OCI-LY7 (cell line): Measurements from ENCODE around the gene PWWP2A. TPM values are rescaled to one million over a fixed set of nuclear protein-coding genes. Genes with fewer than 3 reads are reported as not detected.
A peak's percentile ranks its signal among the peaks of the same experiment; 100 is the strongest.

Source experiments
- BruUV-seq: library from RNA; stranded (reverse); fragments of 400-500 nt; replicated peaks from 2 replicates; lab custom pipeline; 2021; lab: Mats Ljungman, UMichigan
- CTCF ChIA-PET: fragments of 300-600 bp; sonication (Branson Sonifier 250); formaldehyde crosslinking; loops from one replicate; lab custom pipeline; 2022; ENCODE audit warnings: antibody characterized with exemption; ENCODE audit not compliant: unreplicated experiment; lab: Charles Lee
- POLR2A ChIA-PET: fragments of 300-600 bp; sonication (Branson Sonifier 250); formaldehyde crosslinking; loops from one replicate; lab custom pipeline; 2022; ENCODE audit warnings: antibody characterized with exemption; lab: Charles Lee
- DNase-seq: peaks from one replicate; pipeline ENCODE4 v3.0.0-alpha.2; 2015; ENCODE audit warnings: low spot score
- H2AFZ ChIP-seq: fragments of 200-600 bp; sonication (generic), shearing (Covaris generic); 2 replicates; pipeline ENCODE4 v1.6.1; 2014; ENCODE audit warnings: mild to moderate bottlenecking, antibody characterized with exemption, low read length, moderate library complexity
- H3K27ac ChIP-seq: fragments of 200-600 bp; sonication (generic); 2 replicates; pipeline ENCODE4 v1.5.1; 2014; ENCODE audit warnings: mixed run types, low read depth, mild to moderate bottlenecking, moderate library complexity, low read length, inconsistent platforms; ENCODE audit not compliant: poor library complexity, severe bottlenecking
- H3K36me3 ChIP-seq: fragments of 200-600 bp; sonication (generic); 2 replicates; pipeline ENCODE4 v1.6.1; 2014; ENCODE audit warnings: mild to moderate bottlenecking, antibody characterized with exemption, low read length, moderate library complexity, mixed read lengths; ENCODE audit not compliant: insufficient read depth
- H3K4me1 ChIP-seq: fragments of 200-600 bp; sonication (generic); 2 replicates; pipeline ENCODE4 v1.5.1; 2014; ENCODE audit warnings: mild to moderate bottlenecking, low read length; ENCODE audit not compliant: insufficient read depth, poor library complexity, severe bottlenecking
- H3K4me2 ChIP-seq: fragments of 200-600 bp; sonication (generic); 2 replicates; pipeline ENCODE4 v1.6.1; 2014; ENCODE audit warnings: mild to moderate bottlenecking, low read length
- H3K4me3 ChIP-seq: fragments of 200-600 bp; sonication (generic); 2 replicates; pipeline ENCODE4 v1.5.1; 2014; ENCODE audit warnings: mild to moderate bottlenecking, low read depth, low read length; ENCODE audit not compliant: poor library complexity, severe bottlenecking
- H3K79me2 ChIP-seq: fragments of 200-600 bp; sonication (generic); 2 replicates; pipeline ENCODE4 v1.6.1; 2016; ENCODE audit warnings: low read depth, mild to moderate bottlenecking, low read length, moderate library complexity, mixed read lengths; ENCODE audit not compliant: insufficient read depth
- H3K9me2 ChIP-seq: fragments of 200-600 bp; sonication (generic); 2 replicates; pipeline ENCODE4 v1.6.1; 2016; ENCODE audit warnings: mild to moderate bottlenecking, low read length, mixed read lengths; ENCODE audit not compliant: insufficient read depth
- H3K9me3 ChIP-seq: fragments of 200-600 bp; sonication (generic); 2 replicates; pipeline ENCODE4 v1.6.1; 2014; ENCODE audit warnings: mild to moderate bottlenecking, mixed run types, low read length, mixed read lengths
- H4K20me1 ChIP-seq: fragments of 200-600 bp; sonication (generic); 2 replicates; pipeline ENCODE4 v1.6.1; 2014; ENCODE audit warnings: mild to moderate bottlenecking, antibody characterized with exemption, low read length, moderate library complexity, mixed read lengths; ENCODE audit not compliant: insufficient read depth
- EZH2phosphoT487 ChIP-seq: fragments of 200-600 bp; sonication (generic); IDR thresholded peaks from 2 replicates; pipeline ENCODE4 v1.6.1; 2018; ENCODE audit warnings: low read depth, borderline replicate concordance, mild to moderate bottlenecking, mixed run types, antibody characterized with exemption, low read length, moderate library complexity, mixed read lengths
- intact Hi-C: fragments of 100-400 bp; cut with micrococcal nuclease; formaldehyde crosslinking; loops from one replicate; pipeline ENCODE4 v1.10.0; 2022; ENCODE audit not compliant: unreplicated experiment
- total RNA-seq, 2 experiments: library from RNA; depleted of rRNA in 1 of 2; stranded (reverse); fragments of >200 nt in 1 of 2; shearing (Covaris generic) in 1 of 2; gene quantifications; 2 replicates each; pipeline ENCODE4 v1.2.3, GENCODE V29; 2014 to 2022
- TF ChIP-seq, protein P1 (sequence below): fragments of 200-600 bp; sonication (generic); conservative IDR thresholded peaks from 2 replicates; pipeline ENCODE4 v1.5.1; 2014; ENCODE audit warnings: mild to moderate bottlenecking, antibody characterized with exemption, low read length, moderate library complexity, mixed read lengths

Gene PWWP2A
- total RNA-seq, 2 experiments from 2014 or later = 28.3 to 28.4 TPM

DNA sequence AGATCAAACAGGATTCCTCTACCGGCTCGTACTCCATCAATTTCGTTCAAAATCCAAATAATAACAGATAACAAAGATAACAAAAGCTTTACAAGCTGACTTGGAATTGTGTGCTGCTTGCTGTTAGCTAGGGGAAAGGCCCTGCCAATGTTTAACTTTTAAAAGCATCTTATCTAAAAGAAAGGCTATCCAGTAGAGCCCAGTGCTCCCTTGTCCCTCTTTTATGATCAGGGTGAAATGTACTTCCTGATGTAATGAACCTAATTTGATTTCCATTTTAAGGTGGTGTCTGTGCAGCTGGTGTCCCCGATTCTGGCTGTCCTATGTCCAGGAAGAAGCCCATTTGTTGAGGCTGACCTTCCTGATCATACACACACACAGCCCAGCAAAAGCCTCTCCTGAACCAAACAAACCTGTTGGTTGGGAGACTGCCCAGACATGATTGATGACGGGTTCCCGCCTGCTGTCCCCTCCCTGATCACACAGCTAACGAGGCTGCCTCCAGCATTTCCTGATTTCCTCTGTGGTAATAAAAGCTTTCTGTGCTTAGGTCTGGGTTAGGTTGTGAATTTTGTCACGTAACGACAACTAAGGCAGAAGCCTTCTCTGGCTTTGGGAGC is 54.1 kb downstream of the PWWP2A start:
- BruUV-seq = TSS peak; percentile 92
- Histone ChIP-seq H3K4me3 (no peak overlapping the region), H4K20me1 (no peaks in the 10 kb centered on the region), H3K27ac (no peak overlapping the region), H3K36me3 (peaks cover 43% of the 10 kb centered on the region), H3K9me3 (no peaks in the 10 kb centered on the region), H3K4me1 (no peaks in the 10 kb centered on the region), H3K9me2 (no peaks in the 10 kb centered on the region), H3K79me2 (no peaks in the 10 kb centered on the region), H3K4me2 (no peak overlapping the region), H2AFZ (no peak overlapping the region)
- no peak for DNase-seq
- ChIA-PET POLR2A (interaction anchor here (1.5 kb wide), 2 partner anchors 11 to 14 kb away, joined by 4 to 6 read pairs; no protein-coding TSS in a partner anchor), CTCF (interaction anchor here (0.6 kb wide), 1 partner anchor 47 kb away, joined by 3 read pairs; no protein-coding TSS in a partner anchor)
- intact Hi-C loops = no loop called here
- no peak for TF ChIP-seq EZH2phosphoT487
- TF ChIP-seq, protein P1, sequence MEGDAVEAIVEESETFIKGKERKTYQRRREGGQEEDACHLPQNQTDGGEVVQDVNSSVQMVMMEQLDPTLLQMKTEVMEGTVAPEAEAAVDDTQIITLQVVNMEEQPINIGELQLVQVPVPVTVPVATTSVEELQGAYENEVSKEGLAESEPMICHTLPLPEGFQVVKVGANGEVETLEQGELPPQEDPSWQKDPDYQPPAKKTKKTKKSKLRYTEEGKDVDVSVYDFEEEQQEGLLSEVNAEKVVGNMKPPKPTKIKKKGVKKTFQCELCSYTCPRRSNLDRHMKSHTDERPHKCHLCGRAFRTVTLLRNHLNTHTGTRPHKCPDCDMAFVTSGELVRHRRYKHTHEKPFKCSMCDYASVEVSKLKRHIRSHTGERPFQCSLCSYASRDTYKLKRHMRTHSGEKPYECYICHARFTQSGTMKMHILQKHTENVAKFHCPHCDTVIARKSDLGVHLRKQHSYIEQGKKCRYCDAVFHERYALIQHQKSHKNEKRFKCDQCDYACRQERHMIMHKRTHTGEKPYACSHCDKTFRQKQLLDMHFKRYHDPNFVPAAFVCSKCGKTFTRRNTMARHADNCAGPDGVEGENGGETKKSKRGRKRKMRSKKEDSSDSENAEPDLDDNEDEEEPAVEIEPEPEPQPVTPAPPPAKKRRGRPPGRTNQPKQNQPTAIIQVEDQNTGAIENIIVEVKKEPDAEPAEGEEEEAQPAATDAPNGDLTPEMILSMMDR = no peak

DNA sequence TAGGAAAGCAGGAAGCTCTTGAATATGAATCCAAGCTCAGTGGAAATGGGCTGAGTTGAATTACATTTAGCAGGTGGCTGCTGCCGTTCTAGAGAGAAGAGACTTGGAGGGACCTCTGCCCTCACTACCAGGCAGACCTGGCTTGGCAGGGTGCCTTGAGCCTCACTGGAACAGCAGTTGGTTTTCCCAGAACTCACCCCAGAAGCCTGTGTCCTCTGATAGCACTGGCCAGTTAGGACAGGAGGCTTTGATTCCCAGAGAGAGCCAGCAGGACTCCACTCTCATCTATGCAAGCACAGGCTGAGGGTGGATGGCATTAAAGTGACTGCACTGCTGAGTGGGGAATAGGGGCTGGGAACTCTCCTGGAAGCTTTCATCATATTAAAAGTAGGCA is 54.8 kb downstream of the PWWP2A start:
- Histone ChIP-seq H3K27ac (no peak overlapping the region), H3K9me3 (no peaks in the 10 kb centered on the region), H3K4me2 (no peak overlapping the region), H2AFZ (no peak overlapping the region), H3K79me2 (no peaks in the 10 kb centered on the region), H3K36me3 (peaks cover 46% of the 10 kb centered on the region), H4K20me1 (no peaks in the 10 kb centered on the region), H3K4me3 (no peak overlapping the region), H3K9me2 (no peaks in the 10 kb centered on the region), H3K4me1 (no peaks in the 10 kb centered on the region)
- no peak for DNase-seq
- BruUV-seq = no TSS peak
- CTCF ChIA-PET = no interaction called here
- TF ChIP-seq EZH2phosphoT487 = no peak
- TF ChIP-seq, protein P1 = no peak
- POLR2A ChIA-PET = interaction anchor here (1.3 to 1.5 kb wide), 2 partner anchors 8 to 15 kb away, joined by 4 to 6 read pairs; no protein-coding TSS in a partner anchor
- intact Hi-C loops = no loop called here

DNA sequence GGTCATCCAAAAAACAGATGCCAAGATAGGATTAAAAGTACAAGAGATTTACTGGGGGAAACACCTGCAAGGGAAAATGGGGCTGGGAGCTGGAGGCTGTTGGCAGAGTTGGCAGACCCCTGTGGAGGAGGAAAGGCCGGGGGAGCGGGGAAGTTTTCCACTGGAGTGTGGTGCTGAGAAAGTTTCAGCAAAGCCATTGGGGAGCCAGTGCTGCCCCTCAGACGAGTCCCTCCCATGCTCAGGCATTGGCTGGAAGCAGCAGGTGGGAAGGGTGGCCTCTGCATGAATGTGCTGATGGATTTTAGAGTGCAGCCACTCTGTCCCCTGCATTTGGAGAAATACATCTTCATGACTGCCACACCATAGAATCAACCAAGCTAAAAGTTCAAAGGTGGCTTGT is 57.5 kb downstream of the PWWP2A start:
- no peak overlapping the region for H3K4me3 ChIP-seq
- H3K9me2 ChIP-seq = no peaks in the 10 kb centered on the region
- TF ChIP-seq, protein P1 = no peak
- TF ChIP-seq EZH2phosphoT487 = no peak
- no peak overlapping the region for H3K27ac ChIP-seq
- ChIA-PET POLR2A (interaction anchor here (0.6 kb wide), 1 partner anchor 44 kb away, joined by 6 read pairs; no protein-coding TSS in a partner anchor), CTCF (no interaction called here)
- peaks cover 54% of the 10 kb centered on the region for H3K36me3 ChIP-seq
- intact Hi-C loops = no loop called here
- H3K4me1 ChIP-seq = no peaks in the 10 kb centered on the region
- DNase-seq = no peak
- no TSS peak for BruUV-seq
- no peak overlapping the region for H2AFZ ChIP-seq
- no peaks in the 10 kb centered on the region for H3K9me3 ChIP-seq
- no peaks in the 10 kb centered on the region for H4K20me1 ChIP-seq
- no peaks in the 10 kb centered on the region for H3K79me2 ChIP-seq
- H3K4me2 ChIP-seq = no peak overlapping the region
